Muscle layer of colon (tissue), 2 donors: ENCODE results near the gene NGF.

Source experiments
- H3K27ac ChIP-seq: one replicate; pipeline ENCODE4 v1.7.0; 2013; ENCODE audit warnings: low read depth, mild to moderate bottlenecking, low read length, moderate library complexity
- H3K27me3 ChIP-seq, 2 donors: one replicate each; pipeline ENCODE4 v1.7.0; 2013; ENCODE audit warnings: low read length in 2 of 2, mild to moderate bottlenecking in 2 of 2; ENCODE audit not compliant: insufficient read depth in 2 of 2, control insufficient read depth in 1 of 2
- H3K36me3 ChIP-seq: one replicate; pipeline ENCODE4 v1.7.0; 2013; ENCODE audit warnings: mild to moderate bottlenecking, low read length; ENCODE audit not compliant: insufficient read depth
- H3K4me1 ChIP-seq: one replicate; pipeline ENCODE4 v1.7.0; 2013; ENCODE audit warnings: mild to moderate bottlenecking, low read length; ENCODE audit not compliant: insufficient read depth
- H3K4me3 ChIP-seq, 2 donors: one replicate each; pipeline ENCODE4 v1.7.0; 2013; ENCODE audit warnings: low read length in 2 of 2, low read depth in 1 of 2, mild to moderate bottlenecking in 1 of 2, moderate library complexity in 1 of 2
- H3K9ac ChIP-seq: one replicate; pipeline ENCODE4 v1.7.0; 2013; ENCODE audit warnings: low read length
- H3K9me3 ChIP-seq: one replicate; pipeline ENCODE4 v1.7.0; 2013; ENCODE audit warnings: mild to moderate bottlenecking, low read length
- donor health status: abdominal sarcoma.
- donor health status: Adenocarcinoma of cecum.

The NGF gene

DNA sequence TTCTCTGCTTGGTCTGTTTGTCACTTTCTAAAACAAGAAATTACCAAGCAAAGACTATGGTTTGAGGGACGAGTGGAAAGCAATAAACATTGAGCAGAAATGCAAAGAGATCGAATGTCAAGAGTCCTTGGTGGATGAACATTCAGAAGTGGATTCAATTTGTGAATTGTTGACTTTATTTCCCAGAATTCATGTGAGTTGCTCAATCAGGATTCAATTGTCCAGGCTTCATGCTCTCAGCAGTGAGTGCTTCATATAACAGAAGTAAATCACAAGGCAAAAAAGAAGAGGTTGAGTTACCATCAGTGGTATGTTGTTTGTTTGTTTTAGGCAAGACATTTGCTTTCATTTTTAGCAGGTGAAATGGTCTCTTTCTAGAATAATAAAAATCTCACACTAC, 31.9 kb downstream of the NGF start:
- no peak overlapping the region for H3K4me3 ChIP-seq
- no peaks in the 10 kb centered on the region for H3K36me3 ChIP-seq
- H3K4me1 ChIP-seq, result peaks cover 3% of the 10 kb centered on the region
- no peaks in the 10 kb centered on the region for H3K9me3 ChIP-seq
- no peak overlapping the region for H3K9ac ChIP-seq
- H3K27me3 ChIP-seq, result no peaks in the 10 kb centered on the region
- no peak overlapping the region for H3K27ac ChIP-seq

DNA sequence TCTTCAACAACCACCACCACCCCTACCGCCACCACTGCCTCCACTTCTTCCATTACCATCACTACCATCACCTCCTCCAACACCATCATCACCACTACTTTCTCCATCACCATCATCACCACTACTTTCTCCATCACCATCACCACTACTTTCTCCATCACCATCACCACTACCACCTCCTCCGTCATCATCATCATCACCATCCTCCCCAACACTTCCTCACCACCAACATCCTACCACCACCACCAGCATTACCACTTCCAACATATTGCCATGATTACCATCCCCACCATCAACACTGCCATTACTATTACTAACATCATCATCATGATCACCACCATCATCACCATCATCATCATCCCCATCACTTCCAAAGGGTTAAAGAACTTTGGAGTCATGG, 34.7 kb downstream of the NGF start:
- peaks cover 3% of the 10 kb centered on the region for H3K4me1 ChIP-seq
- H3K4me3 ChIP-seq, result no peak overlapping the region
- H3K36me3 ChIP-seq, result no peaks in the 10 kb centered on the region
- no peaks in the 10 kb centered on the region for H3K9me3 ChIP-seq
- no peaks in the 10 kb centered on the region for H3K27me3 ChIP-seq
- no peak overlapping the region for H3K27ac ChIP-seq
- H3K9ac ChIP-seq, result no peak overlapping the region

- Histone ChIP-seq H3K27me3 (no peaks in the 10 kb centered on the region), H3K4me3 (no peak overlapping the region), H3K9me3 (no peaks in the 10 kb centered on the region), H3K9ac (no peak overlapping the region), H3K4me1 (peaks cover 3% of the 10 kb centered on the region), H3K36me3 (no peaks in the 10 kb centered on the region), H3K27ac (no peak overlapping the region)
Measured at GRCh38 chr1:115302390-115302961, 35.6 kb downstream of the NGF start.

GRCh38 chr1:115301438-115302020, 36.5 kb downstream of the NGF start:
- H3K4me3 ChIP-seq, result no peak overlapping the region
- peaks cover 3% of the 10 kb centered on the region for H3K4me1 ChIP-seq
- H3K9ac ChIP-seq, result no peak overlapping the region
- H3K27me3 ChIP-seq, result no peaks in the 10 kb centered on the region
- no peaks in the 10 kb centered on the region for H3K36me3 ChIP-seq
- H3K27ac ChIP-seq, result no peak overlapping the region
- H3K9me3 ChIP-seq, result no peaks in the 10 kb centered on the region

- Histone ChIP-seq H3K9ac (no peak overlapping the region), H3K27me3 (no peaks in the 10 kb centered on the region), H3K27ac (no peak overlapping the region), H3K9me3 (no peaks in the 10 kb centered on the region), H3K36me3 (no peaks in the 10 kb centered on the region), H3K4me1 (peaks cover 3% of the 10 kb centered on the region), H3K4me3 (no peak overlapping the region)
Measured at GRCh38 chr1:115300087-115300876, 37.8 kb downstream of the NGF start.

- Histone ChIP-seq H3K27ac (no peak overlapping the region), H3K4me3 (no peak overlapping the region), H3K9me3 (no peaks in the 10 kb centered on the region), H3K4me1 (peaks cover 3% of the 10 kb centered on the region), H3K9ac (no peak overlapping the region), H3K36me3 (no peaks in the 10 kb centered on the region), H3K27me3 (no peaks in the 10 kb centered on the region)
Measured at GRCh38 chr1:115299266-115299665, 38.8 kb downstream of the NGF start.

DNA sequence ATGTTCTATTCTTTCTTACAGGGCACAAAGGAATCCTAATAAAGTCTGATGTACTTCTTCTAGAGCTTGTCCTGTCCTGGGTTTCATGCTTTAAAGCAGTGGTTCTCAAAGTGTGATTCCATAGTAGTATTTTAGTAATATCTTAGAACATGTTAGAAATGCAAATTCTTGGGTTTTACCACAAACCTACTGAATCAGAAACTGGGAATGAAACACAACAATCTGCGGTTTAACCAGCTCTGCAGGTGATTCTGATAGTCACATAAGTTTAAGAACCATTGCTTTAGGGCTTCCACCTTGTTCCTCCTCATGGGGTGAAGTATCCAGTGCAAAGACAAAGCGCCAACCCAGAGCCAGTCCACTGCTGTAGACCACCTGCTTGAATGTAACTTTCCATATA, 41.1 kb downstream of the NGF start:
- no peak overlapping the region for H3K4me3 ChIP-seq
- H3K9ac ChIP-seq, result no peak overlapping the region
- no peaks in the 10 kb centered on the region for H3K27me3 ChIP-seq
- H3K27ac ChIP-seq, result no peak overlapping the region
- H3K9me3 ChIP-seq, result no peaks in the 10 kb centered on the region
- no peaks in the 10 kb centered on the region for H3K36me3 ChIP-seq
- H3K4me1 ChIP-seq, result no peaks in the 10 kb centered on the region

GRCh38 chr1:115295904-115296696, 41.9 kb downstream of the NGF start:
- Histone ChIP-seq H3K9me3 (no peaks in the 10 kb centered on the region), H3K9ac (no peak overlapping the region), H3K4me1 (no peaks in the 10 kb centered on the region), H3K4me3 (no peak overlapping the region), H3K27ac (no peak overlapping the region), H3K27me3 (no peaks in the 10 kb centered on the region), H3K36me3 (no peaks in the 10 kb centered on the region)

- no peak overlapping the region for H3K9ac ChIP-seq
- H3K27ac ChIP-seq, result no peak overlapping the region
- no peaks in the 10 kb centered on the region for H3K4me1 ChIP-seq
- no peaks in the 10 kb centered on the region for H3K36me3 ChIP-seq
- H3K9me3 ChIP-seq, result no peaks in the 10 kb centered on the region
- no peak overlapping the region for H3K4me3 ChIP-seq
- no peaks in the 10 kb centered on the region for H3K27me3 ChIP-seq
Measured at GRCh38 chr1:115293899-115294298, 44.1 kb downstream of the NGF start.

DNA sequence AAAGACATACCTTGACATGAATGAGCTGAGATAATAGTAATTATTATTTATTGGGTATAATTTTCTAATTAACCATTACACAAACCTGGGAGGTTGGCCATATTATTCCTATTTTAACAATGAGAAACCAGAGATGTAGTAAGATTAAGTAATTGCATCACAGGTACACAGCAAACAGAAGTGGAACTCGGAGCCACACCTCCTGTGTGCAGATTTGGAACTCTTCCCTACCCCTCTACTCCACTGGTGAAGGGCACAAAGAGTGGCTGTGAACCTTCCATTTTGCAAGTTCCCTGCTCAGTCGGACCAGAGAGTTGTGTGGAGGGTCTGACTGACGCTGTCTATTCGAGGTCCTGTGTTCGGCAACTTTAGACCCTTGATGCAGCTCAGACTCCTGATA, 45.0 kb downstream of the NGF start:
- no peaks in the 10 kb centered on the region for H3K9me3 ChIP-seq
- H3K9ac ChIP-seq, result no peak overlapping the region
- H3K4me1 ChIP-seq, result no peaks in the 10 kb centered on the region
- H3K36me3 ChIP-seq, result no peaks in the 10 kb centered on the region
- H3K4me3 ChIP-seq, result no peak overlapping the region
- no peaks in the 10 kb centered on the region for H3K27me3 ChIP-seq
- no peak overlapping the region for H3K27ac ChIP-seq

DNA sequence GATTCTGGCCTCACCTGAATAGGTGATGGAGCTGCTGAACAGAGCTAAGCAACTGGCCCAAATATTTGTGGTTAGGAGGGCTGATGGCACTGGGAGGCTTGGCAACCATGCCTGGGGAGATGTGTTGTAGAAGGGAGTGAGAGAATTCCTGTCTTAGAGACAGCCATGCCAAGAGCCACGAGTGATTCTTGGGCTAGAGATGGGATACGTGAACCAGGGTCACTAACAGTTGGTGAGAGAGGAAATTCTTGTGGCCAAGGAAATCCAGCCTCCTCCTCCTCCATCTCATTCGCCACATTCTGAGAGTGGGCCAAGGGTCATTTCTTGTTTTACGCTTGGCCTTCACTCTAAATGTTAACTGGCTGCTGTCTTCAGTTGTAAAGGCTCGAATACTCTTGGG, 46.3 kb downstream of the NGF start:
- Histone ChIP-seq H3K27me3 (no peaks in the 10 kb centered on the region), H3K36me3 (no peaks in the 10 kb centered on the region), H3K4me1 (no peaks in the 10 kb centered on the region), H3K27ac (no peak overlapping the region), H3K9me3 (no peaks in the 10 kb centered on the region), H3K4me3 (no peak overlapping the region), H3K9ac (no peak overlapping the region)
